Coronary artery (tissue), 2 donors: ENCODE data around the gene ABLIM2.

Experiments used
- DNase-seq: peaks from one replicate; pipeline ENCODE4 v3.0.0-alpha.2; 2017; ENCODE audit warnings: low spot score
- H3K27ac ChIP-seq, 2 donors: fragments of 200-600 bp; sonication (generic); one replicate each; pipeline ENCODE4 v1.5.1; 2016 to 2019
- H3K4me3 ChIP-seq: fragments of 200-600 bp; sonication (generic); 2 replicates; pipeline ENCODE4 v1.5.1; 2016; ENCODE audit warnings: mild to moderate bottlenecking, moderate library complexity
- CTCF ChIP-seq: fragments of 200-600 bp; sonication (generic); IDR thresholded peaks from one replicate; pipeline ENCODE4 v1.5.1; 2019; ENCODE audit warnings: antibody characterized with exemption

ABLIM2 gene

GRCh38 chr4:7970361-7970946 is 188.2 kb downstream of the ABLIM2 start:
- H3K4me3 ChIP-seq: peak overlapping the region; percentile 30
- DNase-seq: no peak
- TF ChIP-seq CTCF: no peak
- peak overlapping the region; percentile 46 to 79 for H3K27ac ChIP-seq

- Histone ChIP-seq H3K4me3 (no peak overlapping the region), H3K27ac (peak overlapping the region in 1 of 2 donors; percentile 41)
- no peak for DNase-seq
- TF ChIP-seq CTCF: no peak
Observed at GRCh38 chr4:7968262-7968896, 190.2 kb downstream of the ABLIM2 start.

GRCh38 chr4:7967501-7968261 is 190.9 kb downstream of the ABLIM2 start:
- TF ChIP-seq CTCF: no peak
- no peak for DNase-seq
- Histone ChIP-seq H3K27ac (peak overlapping the region in 1 of 2 donors; percentile 41), H3K4me3 (no peak overlapping the region)

- DNase-seq: no peak
- TF ChIP-seq CTCF: no peak
- H3K27ac ChIP-seq: no peak overlapping the region
- H3K4me3 ChIP-seq: no peak overlapping the region
Observed at GRCh38 chr4:7967063-7967440, 191.6 kb downstream of the ABLIM2 start.

GRCh38 chr4:7966281-7967062 is 192.1 kb downstream of the ABLIM2 start:
- DNase-seq: no peak

More at GRCh38 chr4:7966281-7967062, 192.1 kb downstream of the ABLIM2 start:
- Histone ChIP-seq H3K4me3 (no peak overlapping the region), H3K27ac (no peak overlapping the region)
- no peak for TF ChIP-seq CTCF
